ENCODE data around the gene SLC30A3.

Gene SLC30A3

GRCh38 chr2:27223416-27223815 lies 39.4 kb downstream of the SLC30A3 start:
- TF ChIP-seq FOXP2 (optimal IDR thresholded peaks at IDR 0.05; ENCODE audit: borderline replicate concordance, extremely low read depth, extremely low read length, insufficient read depth) (no peak), SIN3A (IDR thresholded peaks at IDR 0.05; ENCODE audit: borderline replicate concordance, insufficient read depth, low read length) (no peak), POLR2AphosphoS5 (IDR thresholded peaks at IDR 0.05; ENCODE audit: low read depth, low read length) (no peak), TAF1 (IDR thresholded peaks at IDR 0.05; ENCODE audit: borderline replicate concordance, insufficient read depth, low read length) (no peak)
- TF ChIP-seq, protein P1, sequence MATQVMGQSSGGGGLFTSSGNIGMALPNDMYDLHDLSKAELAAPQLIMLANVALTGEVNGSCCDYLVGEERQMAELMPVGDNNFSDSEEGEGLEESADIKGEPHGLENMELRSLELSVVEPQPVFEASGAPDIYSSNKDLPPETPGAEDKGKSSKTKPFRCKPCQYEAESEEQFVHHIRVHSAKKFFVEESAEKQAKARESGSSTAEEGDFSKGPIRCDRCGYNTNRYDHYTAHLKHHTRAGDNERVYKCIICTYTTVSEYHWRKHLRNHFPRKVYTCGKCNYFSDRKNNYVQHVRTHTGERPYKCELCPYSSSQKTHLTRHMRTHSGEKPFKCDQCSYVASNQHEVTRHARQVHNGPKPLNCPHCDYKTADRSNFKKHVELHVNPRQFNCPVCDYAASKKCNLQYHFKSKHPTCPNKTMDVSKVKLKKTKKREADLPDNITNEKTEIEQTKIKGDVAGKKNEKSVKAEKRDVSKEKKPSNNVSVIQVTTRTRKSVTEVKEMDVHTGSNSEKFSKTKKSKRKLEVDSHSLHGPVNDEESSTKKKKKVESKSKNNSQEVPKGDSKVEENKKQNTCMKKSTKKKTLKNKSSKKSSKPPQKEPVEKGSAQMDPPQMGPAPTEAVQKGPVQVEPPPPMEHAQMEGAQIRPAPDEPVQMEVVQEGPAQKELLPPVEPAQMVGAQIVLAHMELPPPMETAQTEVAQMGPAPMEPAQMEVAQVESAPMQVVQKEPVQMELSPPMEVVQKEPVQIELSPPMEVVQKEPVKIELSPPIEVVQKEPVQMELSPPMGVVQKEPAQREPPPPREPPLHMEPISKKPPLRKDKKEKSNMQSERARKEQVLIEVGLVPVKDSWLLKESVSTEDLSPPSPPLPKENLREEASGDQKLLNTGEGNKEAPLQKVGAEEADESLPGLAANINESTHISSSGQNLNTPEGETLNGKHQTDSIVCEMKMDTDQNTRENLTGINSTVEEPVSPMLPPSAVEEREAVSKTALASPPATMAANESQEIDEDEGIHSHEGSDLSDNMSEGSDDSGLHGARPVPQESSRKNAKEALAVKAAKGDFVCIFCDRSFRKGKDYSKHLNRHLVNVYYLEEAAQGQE (IDR thresholded peaks at IDR 0.05; ENCODE audit: insufficient read depth in 1 of 2, low read depth in 2 of 2, low read length in 2 of 2), result no peak

- TF ChIP-seq, protein P1 (IDR thresholded peaks at IDR 0.05; ENCODE audit: insufficient read depth in 1 of 2, low read depth in 2 of 2, low read length in 2 of 2), result no peak
- no peak for TF ChIP-seq SIN3A (IDR thresholded peaks at IDR 0.05; ENCODE audit: borderline replicate concordance, insufficient read depth, low read length)
Observed at GRCh38 chr2:27222407-27222806, 40.4 kb downstream of the SLC30A3 start.

DNA sequence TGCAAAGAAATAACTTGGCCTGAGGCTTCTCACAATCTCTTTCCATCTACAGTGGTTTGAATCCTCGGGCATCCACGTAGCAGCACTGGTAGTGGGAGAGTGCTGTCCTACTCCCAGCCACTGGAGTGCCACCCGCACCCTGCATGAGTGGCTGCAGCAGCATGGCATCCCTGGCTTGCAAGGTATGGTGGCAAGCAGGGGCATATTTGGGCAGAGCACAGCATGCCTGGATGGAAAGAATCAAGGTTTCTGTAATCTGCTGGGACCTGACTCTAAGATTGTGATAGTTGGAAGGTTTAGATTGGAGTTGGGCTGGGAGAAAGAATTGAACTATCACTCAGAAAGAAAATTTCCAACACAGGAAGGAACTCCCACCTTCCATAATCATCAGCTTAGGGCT lies 41.7 kb downstream of the SLC30A3 start:
- TF ChIP-seq SIN3A (IDR thresholded peaks at IDR 0.05; ENCODE audit: borderline replicate concordance, insufficient read depth, low read length), result no peak
- no peak for TF ChIP-seq TAF1 (IDR thresholded peaks at IDR 0.05; ENCODE audit: borderline replicate concordance, insufficient read depth, low read length)
- TF ChIP-seq POLR2AphosphoS5 (IDR thresholded peaks at IDR 0.05; ENCODE audit: low read depth, low read length), result no peak; the same call in 1 of the 2 replicates
- TF ChIP-seq, protein P1 (IDR thresholded peaks at IDR 0.05; ENCODE audit: insufficient read depth in 1 of 2, low read depth in 2 of 2, low read length in 2 of 2), result no peak
- no peak for TF ChIP-seq FOXP2 (optimal IDR thresholded peaks at IDR 0.05; ENCODE audit: borderline replicate concordance, extremely low read depth, extremely low read length, insufficient read depth)

DNA sequence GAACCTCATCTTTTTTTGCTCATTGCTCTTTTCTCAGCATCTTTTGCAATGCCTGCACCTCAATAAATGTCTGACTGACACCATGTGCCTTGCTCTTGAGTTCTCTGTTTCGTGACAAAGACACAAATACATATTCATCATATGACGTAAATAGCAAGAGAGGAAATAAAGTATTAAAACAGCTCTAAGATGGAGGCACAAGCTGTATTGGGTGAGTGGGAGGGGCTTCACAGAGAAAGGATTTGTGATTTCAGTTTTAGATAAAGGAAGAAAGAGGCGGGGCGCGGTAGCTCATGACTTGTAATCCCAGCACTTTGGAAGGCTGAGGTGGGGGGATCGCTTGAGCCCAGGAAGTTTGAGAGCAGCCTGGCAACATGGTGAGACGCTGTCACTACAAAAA lies 42.8 kb downstream of the SLC30A3 start:
- TF ChIP-seq FOXP2 (optimal IDR thresholded peaks at IDR 0.05; ENCODE audit: borderline replicate concordance, extremely low read depth, extremely low read length, insufficient read depth) (no peak), SIN3A (IDR thresholded peaks at IDR 0.05; ENCODE audit: borderline replicate concordance, insufficient read depth, low read length) (no peak), TAF1 (IDR thresholded peaks at IDR 0.05; ENCODE audit: borderline replicate concordance, insufficient read depth, low read length) (no peak), POLR2AphosphoS5 (IDR thresholded peaks at IDR 0.05; ENCODE audit: low read depth, low read length) (no peak)
- TF ChIP-seq, protein P1 (IDR thresholded peaks at IDR 0.05; ENCODE audit: insufficient read depth in 1 of 2, low read depth in 2 of 2, low read length in 2 of 2), result no peak

DNA sequence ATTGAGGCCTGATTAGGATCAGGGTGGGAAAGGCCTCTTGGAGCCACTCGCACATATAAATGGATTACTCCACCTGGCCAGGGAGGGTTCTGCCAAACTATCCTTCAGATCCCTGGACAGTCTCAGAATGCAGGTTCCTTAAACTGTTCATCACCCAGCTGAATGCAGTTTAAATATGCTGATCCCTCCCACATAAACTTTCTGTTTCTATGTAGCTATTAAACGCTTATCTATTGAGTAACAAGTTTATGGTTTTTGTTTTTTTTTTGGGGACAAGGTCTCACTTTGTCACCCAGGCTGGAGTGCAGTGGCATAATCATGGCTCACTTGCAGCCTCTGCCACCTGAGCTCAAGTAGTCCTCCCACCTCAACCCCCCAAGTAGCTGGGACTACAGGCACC lies 43.8 kb downstream of the SLC30A3 start:
- TF ChIP-seq SIN3A (IDR thresholded peaks at IDR 0.05; ENCODE audit: borderline replicate concordance, insufficient read depth, low read length) (no peak), TAF1 (IDR thresholded peaks at IDR 0.05; ENCODE audit: borderline replicate concordance, insufficient read depth, low read length) (no peak), POLR2AphosphoS5 (IDR thresholded peaks at IDR 0.05; ENCODE audit: low read depth, low read length) (no peak), FOXP2 (optimal IDR thresholded peaks at IDR 0.05; ENCODE audit: borderline replicate concordance, extremely low read depth, extremely low read length, insufficient read depth) (no peak)
- TF ChIP-seq, protein P1 (IDR thresholded peaks at IDR 0.05; ENCODE audit: insufficient read depth in 1 of 2, low read depth in 2 of 2, low read length in 2 of 2), result no peak

Measured in PFSK-1 (cell line).